NCI-H69 (cell line): ENCODE results near the gene BTN3A1.

Source experiments
- DNase-seq: peaks from one replicate; lab custom pipeline; 2025; lab: John Stamatoyannopoulos, UW

Gene BTN3A1

GRCh38 chr6:26379740-26380139 is 22.3 kb upstream of the BTN3A1 start:
- DNase-seq: no peak

DNA sequence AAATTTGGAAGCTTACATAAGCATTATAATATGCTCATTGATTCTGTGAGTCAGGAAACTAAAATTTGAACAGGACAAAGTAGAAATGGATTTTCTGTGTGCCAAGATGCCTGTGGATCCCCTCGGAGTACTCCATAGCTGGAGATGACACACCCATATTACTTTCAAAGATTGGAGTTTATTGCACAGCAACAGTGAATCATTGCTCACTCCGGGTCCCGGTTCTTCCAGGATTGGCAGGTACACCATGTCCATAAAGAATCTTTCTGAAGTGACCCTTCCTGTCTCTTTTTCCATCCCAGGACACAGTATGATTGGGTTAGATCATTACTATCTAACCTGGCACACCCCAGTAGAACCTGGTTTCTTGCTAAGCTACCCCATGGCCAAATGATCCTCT is 21.8 kb upstream of the BTN3A1 start:
- DNase-seq: no peak

- DNase-seq: no peak
Measured at GRCh38 chr6:26382121-26382520, 20.0 kb upstream of the BTN3A1 start.

DNA sequence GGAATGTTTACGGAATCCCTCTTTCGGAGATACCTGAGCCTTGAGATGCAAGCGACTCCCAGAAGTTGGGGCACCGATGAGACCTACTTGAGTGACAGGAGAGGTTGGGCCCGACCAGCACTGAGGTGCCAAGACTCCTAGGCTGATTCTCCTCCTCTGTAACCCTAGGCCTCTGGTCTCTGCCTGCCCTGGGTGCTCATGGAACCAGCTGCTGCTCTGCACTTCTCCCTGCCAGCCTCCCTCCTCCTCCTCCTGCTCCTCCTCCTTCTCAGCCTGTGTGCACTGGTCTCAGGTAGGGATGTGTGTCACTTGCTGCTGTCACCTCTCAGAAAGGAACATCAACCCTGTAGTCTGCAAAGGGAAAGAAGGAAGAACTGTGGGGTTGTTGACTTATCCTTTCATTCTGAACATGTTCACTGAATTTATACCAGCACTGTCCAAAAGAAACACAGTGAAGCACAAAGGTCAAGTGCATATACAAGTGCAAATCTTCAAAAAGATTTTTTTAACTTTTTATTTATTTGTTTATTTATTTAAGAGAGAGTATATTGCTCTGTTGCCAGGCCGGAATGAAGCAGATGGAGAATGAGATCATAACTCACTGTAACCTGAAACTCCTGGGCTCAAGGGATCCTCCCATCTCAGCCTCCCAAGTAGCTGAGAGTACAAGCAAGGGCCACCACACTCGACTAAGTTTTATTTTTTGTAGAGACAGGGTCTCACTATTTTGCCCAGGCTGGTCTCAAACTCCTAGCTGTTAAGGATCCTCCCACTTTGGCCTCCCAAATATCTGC is 18.3 kb upstream of the BTN3A1 start:
- peak; percentile 33 for DNase-seq

GRCh38 chr6:26385734-26386125 is 16.3 kb upstream of the BTN3A1 start:
- DNase-seq: no peak

DNA sequence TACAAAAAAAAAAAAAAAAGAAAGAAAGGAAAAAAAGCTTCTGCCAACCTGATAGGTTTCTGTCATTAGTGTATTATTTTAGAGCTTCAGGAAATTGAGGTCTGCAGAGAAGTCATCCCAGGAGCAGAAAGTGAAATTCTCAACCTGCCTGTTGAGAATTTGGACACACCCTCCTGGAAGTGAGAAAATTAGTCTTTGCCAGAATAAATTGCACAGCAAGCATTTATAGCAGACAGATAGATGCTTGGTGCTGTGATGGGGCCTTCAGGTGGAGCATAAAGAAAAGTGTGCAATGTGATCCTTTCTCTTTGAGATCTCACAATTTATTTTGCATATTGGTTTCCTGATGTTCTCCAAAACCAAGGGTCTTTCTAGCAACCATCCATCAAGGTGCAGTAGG is 14.5 kb upstream of the BTN3A1 start:
- DNase-seq: no peak

GRCh38 chr6:26388014-26388413 is 14.1 kb upstream of the BTN3A1 start:
- DNase-seq: no peak

DNA sequence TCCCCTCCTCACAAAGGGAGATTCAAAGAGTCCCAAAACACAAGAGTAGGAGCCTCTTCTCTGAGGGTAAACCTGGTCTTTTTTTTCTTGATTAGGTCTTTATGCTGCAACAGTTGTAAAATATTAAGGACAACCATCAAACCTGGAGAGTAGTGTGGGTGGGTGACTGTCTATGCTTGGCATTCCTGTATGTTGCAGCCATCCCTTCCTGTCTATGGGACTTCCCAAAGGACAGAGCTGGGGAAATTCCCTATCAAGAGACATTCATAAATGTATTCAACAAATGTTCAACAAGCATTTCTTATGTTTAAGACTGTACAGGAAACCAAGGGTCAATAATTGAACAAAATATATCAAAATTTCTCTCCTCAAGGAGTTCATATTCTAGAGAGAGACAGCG is 13.6 kb upstream of the BTN3A1 start:
- no peak for DNase-seq

DNA sequence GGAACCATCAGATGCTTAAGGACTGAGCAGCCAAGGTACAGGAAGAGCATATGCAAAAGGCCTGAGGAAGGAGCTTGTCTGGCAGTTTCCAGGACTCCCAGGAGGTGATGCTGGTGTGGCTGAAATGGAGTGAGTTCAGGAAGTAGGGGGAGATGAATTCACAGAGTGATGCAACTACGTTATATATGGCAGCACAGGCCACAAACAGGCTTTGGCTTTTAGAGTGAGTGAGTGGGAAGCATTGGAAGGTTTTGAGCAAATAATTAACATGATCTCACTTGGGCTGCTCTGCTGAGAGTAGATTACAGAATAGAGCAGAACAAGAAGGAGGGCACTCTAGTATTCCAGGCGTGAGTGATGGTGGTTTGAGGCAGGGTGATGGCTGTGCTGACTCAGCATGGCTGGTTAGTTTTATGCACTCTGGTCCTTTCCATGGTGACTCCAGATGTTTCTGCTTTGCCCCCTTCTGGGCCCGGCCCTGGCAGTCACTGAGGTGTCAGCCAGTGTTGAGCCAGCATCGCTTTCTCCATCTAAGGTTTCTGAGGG is 12.7 kb upstream of the BTN3A1 start:
- peak; percentile 21 for DNase-seq

- DNase-seq: no peak
Measured at GRCh38 chr6:26390531-26390930, 11.5 kb upstream of the BTN3A1 start.

GRCh38 chr6:26392932-26393636 is 9.0 kb upstream of the BTN3A1 start:
- DNase-seq: peak; percentile 34

GRCh38 chr6:26394289-26394688 is 7.8 kb upstream of the BTN3A1 start:
- DNase-seq: peak; percentile 77

- DNase-seq: no peak
Measured at GRCh38 chr6:26398555-26398954, 3.5 kb upstream of the BTN3A1 start.

DNA sequence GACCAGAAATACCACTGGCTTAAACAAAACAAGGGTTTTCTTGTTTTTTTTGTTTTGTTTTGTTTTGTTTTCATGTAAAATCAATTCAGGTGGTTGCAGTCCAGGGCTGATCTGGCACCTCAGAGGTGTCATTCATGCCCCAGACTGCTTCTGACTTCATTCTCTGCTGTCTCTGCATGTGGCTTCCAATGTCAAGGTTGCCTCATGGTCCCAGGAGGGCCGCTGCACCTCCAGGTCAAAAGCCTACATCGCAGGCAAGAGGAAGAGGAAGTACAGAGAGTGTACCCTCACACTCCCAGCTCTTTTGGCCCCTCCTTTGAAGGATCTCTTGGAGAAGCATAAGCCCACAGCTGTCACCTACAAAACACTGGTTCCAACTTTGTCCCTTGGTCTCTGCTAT is 1.4 kb upstream of the BTN3A1 start:
- no peak for DNase-seq

GRCh38 chr6:26401389-26401986 is 587 bp upstream of the BTN3A1 start:
- no peak for DNase-seq

DNA sequence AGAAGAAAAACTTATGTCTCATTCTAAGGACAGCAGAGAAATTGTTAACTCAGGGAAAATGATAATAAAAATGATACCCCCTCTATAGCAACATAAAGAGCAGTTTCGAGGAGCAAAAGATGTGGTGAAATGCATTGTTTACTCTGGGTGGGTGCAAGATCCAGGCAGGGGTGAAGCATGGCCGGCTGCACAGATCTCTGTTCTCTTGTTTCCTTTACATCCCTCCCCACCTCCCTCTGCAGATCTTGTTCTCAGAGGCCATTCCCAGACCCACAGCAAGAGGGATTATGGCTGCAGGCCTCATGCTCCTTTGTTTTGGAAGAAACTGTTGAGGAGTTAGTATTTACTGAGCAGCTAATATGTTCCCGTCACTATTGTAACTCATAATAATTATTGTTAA is 1.8 kb downstream of the BTN3A1 start:
- no peak for DNase-seq

DNA sequence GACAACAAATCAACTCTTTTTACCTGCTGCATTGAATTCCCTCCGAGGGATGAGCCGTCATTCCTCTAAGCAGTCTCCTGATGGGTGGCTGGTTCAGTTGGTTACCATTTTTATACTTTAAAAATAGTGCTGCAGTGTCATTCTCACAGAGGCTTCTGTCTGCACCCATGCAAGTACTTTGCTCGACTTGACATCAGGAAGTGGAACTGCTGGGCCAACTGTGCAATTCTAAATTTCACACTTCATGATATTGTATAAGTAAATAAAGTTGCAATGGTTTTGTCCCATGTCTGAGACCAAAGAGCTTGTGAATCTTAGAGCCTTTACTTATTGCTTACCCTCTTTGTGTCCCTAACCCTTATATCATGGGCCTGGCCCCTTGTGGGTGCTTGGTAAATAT is 2.5 kb downstream of the BTN3A1 start:
- DNase-seq: no peak

- no peak for DNase-seq
Measured at GRCh38 chr6:26408828-26409730, 7.0 kb downstream of the BTN3A1 start.

DNA sequence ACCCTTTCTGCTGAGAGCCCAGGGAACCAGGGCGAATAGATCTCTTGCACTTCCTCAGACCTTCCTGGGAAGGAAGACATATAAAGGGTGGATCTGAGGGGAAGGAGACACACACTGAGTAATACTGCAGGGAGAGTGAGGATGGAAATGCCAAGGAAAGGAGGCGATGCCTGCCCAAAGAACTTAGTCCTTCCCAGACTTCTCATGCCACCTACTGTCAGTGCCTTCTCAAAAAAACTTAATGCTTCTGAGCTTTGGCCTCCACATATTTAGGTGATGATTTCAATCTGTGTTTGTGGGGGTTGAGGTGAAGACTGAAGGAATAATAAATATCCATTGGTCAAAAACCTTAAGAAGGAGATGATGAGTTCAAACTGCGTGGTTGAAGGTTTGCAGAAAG is 9.7 kb downstream of the BTN3A1 start:
- DNase-seq: no peak

GRCh38 chr6:26412228-26412627 is 10.2 kb downstream of the BTN3A1 start:
- peak; percentile 10 for DNase-seq

DNA sequence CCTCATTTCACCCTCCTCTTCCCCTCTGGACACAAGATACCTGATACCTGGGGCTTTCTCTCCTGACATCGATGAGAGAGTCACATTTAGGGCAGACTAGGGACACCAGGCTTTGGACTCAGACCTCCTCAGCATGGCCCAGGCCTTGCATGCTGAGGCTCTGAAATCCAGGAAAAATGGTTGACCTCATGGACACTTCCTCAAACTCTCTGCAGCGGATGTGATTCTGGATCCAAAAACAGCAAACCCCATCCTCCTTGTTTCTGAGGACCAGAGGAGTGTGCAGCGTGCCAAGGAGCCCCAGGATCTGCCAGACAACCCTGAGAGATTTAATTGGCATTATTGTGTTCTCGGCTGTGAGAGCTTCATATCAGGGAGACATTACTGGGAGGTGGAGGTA is 10.9 kb downstream of the BTN3A1 start:
- DNase-seq: no peak

DNA sequence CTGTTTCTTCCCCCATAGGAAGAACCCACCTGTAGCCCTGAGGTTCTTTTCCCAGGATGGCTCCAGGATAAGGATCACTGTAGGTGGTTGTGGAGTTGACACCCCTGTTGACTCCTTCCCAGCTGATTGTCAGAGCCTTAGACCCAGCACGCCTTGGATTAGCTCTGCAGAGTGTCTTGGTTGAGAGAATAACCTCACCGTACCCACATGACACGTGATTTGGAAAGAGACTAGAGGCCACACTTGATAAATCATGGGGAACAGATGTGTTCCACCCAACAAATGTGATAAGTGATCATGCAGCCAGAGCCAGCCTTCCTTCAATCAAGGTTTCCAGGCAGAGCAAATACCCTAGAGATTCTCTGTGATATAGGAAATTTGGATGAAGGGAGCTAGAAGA is 12.2 kb downstream of the BTN3A1 start:
- no peak for DNase-seq
